ENCODE data around the gene MROH2B.
"Not testable (repeated sequence)": the region's sequence is repeated elsewhere in the genome, so short reads cannot be mapped to it uniquely, and the experiment has no call there.

The MROH2B gene

DNA sequence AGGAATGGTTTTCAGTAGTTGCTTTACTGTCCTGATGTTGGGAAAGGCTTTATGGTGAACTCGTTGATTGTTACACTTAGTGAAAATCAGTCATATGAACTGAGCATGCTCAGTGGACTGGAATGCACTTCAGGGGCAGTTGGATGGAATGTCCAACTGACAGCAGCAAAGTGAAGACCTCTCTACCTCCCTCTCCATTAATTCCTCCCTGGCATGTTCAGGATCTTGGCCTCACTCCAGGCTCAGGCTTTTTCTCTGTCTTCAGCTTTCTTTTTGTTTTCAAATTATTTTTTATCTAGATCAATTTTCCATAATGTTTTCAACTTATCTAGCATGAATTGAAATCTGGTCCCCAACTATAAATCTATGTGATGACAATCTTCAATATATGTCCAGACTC is at the start of gene MROH2B:
Gene MROH2B (minus strand): TSS at position 101 of the 400 bp plus-strand sequence. CDS start 490 bp downstream, outside the sequence.
- no peak for DNase-seq

DNA sequence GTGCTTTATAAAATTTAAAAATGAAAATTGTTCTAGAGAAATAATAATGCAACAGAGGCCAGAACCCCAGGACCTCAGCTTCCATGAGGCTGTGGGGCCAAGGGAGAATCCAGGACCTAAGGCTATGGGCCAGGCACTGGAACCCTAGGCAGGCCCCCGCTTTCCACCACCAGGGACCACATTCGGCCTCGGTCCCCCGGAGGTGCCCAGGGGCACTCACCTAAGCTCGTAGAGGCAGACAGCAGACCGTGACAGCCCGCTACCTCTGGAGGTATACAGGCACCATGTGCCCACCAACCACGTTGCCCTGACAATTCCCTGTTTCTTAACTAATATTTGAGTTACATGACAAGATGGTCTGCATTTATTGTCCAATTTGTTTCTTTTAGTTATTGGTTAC is 49.5 kb upstream of the MROH2B start:
- no peak for DNase-seq

DNA sequence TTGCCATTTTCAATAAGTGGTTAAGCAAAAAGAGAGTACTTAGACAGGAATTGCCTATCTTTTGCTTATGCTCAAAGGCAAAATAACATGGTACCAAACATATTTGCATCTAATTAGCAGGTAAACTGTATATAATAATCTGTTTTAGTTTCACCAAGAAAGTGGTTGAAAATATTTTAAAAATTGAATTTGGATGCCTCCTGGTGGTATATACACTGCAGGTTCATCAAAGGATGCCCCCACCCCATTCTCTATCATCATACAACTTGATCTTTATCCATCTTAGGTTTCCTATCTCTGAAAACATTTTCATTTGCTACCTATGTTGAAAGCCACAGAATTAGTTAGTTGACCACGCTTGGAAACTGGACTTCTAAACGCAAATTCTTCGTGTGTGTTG is 47.0 kb upstream of the MROH2B start:
- no peak for DNase-seq

DNA sequence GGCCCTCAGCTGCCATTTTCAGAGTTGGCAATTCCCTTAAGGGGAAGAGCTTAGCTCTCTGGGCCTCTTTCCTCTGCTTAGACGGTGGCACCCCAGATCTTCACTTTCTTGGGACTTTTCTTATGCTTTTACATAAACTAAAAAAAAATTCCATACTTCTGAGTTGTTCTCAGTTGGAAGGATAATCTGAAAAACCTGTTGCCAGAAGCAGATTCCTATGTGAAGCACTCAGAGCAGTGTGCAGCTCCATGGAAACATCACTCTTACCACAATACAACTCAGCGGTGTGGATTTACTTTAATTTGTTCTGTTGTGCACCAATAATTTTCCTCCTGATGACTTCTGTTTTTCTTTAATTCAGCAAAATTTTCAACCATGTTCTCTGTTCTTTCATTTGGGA is 44.1 kb upstream of the MROH2B start:
- no peak for DNase-seq

DNA sequence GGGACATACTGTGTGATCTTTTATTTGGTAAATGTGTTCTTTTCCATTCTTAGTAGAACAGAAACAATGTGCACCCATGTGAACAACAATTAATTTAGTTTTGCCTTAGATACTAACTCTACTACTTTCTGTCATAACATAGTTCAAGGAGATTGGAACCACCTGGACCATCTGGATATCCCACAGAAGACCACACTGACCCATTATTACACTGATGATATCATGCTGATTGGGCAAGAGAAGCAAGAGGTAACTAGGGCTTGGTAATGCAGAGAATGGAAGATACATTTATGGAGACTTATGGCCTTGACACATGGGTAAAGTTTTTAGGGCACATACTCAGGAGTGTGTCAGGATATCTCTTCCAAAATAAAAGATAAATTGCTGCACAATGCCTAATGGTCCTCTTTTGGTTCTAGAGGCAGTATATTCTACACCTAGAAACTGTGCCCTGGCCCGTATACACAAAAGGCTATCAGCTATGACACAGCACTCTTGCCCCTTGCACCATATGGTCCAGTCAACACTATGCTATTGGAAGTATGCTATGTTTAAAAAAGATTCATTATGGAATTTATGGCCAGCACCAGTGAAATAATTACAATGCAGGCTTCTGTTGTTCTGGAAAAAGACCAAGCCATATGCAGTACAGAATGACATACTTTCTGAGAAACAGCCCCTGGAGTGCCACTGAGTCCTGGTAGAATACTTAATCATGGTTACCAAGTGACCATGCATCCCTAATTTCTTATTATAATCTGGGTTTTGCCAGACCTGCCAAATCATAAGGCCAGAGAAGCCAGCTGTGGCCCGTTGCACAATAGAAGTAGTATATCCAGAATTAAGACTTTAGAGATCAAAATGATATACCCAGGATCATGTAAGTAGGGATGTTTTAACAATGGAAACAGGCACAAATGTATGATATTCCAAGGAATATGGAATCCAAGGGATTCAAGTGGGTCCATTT is 41.6 kb upstream of the MROH2B start:
- no peak for DNase-seq

DNA sequence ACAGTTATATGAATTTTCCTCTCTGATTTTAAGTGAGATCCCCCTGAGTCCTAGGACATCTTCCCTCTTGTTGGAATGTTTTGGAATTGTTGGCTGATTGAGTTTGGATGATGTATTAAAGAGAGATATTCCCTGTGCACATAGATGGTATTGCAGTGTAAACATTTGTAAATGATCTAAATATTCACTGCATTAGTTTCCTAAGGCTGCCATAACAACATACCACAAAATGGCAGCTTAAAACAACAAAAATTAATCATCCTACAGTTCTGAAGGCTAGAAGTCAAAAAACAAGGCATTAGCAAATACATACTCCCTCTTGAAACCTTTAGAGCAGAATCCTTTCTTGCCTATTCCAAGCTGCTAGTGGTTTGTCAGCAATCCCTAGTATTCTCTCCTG is 38.0 kb upstream of the MROH2B start:
- DNase-seq, result no peak

DNA sequence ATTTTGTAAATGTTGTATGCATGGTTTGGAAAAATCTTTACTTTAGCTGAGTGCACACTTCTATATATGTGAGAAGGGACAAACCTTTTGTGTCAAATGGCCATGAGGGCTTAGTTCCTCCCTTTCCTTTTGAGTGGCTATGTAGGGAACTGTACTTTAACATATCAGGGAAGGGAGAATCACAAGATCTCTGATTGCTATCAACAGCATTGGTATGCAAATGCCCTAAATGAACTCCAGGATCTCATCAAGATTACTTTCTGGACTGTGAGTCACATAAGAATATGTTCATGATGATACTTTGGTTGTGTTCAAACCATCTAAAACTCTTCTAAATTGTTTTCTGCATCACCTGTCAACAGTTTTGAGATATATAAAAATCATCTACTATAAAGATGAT is 31.2 kb upstream of the MROH2B start:
- no peak for DNase-seq

DNA sequence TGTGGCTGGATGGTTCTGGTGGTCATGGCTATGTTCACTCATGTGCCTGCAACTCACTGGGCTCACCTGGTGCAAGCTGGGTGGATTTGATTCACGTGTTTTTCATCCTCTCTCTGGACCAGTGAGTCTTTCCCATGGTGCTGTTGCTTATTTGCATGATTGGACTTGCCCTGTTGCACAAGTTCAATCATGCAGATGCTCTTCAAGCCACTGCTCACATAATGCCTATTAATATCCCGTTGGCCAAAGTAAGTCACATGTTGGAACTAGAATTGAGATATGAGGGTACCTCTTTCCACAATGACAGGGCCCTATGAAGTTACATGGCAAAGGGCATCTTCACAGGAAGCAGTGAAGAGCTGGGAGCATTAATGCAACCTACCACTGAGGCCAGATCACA is 26.5 kb upstream of the MROH2B start:
- no peak for DNase-seq

DNA sequence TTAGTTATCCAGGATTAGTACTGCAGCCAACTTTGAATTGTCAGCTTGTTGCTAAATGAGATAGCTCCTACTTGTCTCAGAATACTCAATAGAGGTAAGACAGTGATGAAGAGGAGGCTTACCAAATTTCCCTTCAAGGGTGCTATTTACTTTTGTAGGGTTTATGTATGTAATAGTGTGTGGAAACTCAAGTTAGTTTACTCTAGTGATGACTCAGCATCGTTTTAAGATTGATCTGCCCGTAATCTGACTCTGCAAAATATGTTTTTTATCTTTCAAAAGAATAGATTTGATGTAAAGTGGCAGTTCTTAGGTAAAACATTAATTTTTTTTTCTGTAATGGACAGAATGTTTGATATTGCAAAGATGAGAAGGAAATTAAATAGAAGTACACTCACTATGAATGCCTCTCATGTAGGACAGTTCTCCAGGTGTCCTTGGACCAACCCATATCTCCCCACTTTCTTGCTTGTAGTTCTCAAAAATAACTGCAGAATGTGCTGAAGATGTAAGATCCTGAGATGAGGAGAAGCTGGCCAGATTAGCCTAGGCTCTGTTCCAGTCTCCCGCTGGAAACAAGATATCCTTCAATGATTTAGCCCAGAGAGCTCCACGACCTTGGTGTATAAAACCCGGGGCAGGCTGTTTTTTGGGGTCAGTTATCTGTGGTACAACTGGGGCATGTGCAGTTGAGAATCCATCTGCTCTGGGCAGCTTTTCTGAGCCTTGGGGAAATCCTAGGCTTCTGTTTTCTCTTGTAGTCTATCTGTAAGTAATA is 24.4 kb upstream of the MROH2B start:
- DNase-seq, result no peak

DNA sequence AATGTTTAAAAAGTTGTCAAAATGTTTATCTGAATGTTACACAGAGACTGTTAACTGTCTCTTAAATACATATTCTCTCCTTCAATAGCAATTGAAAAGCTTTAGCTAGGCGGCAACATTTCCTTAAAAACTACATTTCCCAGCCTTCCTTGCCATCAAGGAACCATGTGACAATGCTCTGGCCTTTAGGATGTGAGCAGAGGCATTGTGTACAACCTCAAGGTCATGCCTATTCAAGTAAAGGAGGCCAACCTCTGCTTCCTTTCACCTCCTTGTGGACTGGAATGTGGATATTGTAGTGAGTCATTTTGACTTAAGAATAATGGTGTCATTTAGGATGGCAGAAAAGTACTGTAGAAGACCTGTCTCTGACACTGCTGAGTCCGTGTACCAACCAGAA is 23.7 kb upstream of the MROH2B start:
- DNase-seq, result no peak

DNA sequence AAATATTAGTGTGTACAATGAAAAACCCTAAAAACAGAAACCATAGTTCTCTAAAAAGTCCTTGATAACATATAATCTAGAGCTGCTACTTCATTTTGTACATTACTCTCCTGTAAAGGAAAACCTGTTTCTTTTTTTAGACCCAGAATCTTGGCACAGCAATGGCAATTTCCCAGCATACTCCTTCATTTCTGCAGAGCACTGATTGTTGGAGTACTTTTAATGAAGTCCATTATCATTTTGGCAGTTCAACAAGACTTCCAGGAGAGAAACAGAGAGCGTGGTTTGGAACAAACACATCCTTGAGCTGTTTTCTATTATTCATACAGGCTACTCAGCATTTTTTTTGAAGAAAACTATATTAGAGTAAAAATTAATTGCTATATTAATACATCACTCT is 22.7 kb upstream of the MROH2B start:
- DNase-seq, result no peak

DNA sequence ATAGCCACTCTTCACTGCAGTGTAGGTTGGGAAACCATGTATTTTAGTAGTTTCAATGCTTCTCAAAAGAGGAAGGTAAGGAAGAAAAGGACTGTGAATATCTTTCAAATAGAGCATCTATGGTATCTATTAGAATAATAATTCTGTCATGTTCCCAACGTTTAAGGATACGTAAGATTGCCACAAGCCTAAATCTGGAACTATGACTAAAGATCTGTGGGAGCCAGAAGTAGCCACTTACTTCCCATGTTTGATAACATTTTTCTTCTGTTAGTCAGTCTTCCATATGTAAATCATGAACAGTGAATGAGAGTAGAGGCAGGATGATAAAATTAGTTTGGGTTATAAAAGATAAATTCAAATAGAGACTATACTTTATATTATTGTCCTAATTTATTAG is 16.3 kb upstream of the MROH2B start:
- no peak for DNase-seq

DNA sequence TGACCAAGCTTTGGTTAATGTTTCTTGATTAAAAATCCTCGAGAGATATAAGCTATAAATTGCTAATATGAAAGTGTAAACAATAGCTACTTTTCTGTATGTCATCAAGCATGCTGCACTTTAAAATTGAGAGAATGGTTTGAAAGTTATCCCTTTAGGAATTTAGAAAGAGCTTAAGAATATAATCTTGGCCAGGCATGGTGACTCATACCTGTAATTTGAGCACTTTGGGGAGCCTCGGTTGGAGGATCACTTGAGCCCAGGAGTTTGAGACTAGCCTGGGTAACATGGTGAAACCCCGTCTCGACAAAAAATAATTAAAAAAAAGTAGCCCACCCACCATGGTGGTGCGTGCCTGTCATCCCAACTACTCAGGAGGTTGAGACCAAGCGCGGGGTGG is 12.2 kb upstream of the MROH2B start:
- DNase-seq, result no peak

DNA sequence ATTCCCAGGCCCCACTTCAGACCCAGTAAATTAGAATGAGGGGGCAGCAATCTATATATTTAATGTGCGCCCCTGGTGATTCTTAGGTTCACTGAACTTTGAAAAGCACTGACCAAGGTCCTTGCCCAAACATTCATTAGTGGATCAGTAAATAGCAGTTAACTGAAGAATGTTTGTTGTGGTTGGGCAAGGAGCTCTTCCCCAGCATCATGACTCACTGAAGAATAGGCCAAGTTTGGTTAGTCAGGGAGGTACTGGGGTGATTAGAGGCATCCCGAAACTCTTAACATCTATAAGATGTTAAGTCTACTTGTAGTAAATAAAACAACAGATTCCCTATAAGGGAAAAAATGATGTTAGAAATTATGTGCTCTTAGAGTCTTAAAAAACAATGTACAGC is 833 bp upstream of the MROH2B start:
- no peak for DNase-seq

DNA sequence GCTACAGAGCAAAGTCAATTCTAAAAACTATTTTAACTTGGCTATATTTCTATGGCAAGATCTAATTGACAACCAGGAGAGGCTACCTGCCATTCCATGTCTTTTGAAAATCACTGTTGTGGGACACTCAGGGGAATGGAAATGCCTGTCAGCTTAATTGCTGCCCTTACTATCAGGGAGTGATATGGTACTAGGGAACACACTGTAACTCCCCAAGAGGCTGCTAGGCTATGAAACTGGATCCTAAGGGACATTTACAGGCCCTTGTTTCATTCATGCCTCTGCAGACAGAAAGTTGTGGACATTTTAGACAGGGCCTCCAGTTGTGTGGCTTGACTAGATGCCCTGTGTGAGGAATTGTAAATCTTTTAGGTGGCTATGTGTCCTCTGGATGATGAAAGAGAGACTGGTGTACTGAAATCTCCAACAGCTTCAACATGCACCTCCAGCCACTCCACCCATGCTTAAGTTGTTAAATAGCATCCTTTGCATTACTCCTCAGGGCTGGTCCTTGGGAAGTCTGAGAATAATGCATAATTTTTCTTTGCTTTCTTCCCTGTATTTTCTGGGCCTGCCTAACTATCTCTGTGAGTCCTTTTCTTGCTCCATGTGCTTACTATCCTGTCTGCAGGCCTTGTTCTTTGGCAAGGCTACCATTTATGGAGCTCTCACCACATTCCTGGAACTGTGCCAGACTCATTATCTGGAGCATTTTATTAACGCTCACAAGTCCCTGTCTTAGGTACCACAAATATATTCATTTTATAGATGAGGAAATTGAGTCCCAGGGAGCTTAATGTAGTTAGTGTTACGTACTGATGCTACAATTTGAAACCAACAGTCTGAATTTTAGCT is 3.2 kb downstream of the MROH2B start:
- no peak for DNase-seq

DNA sequence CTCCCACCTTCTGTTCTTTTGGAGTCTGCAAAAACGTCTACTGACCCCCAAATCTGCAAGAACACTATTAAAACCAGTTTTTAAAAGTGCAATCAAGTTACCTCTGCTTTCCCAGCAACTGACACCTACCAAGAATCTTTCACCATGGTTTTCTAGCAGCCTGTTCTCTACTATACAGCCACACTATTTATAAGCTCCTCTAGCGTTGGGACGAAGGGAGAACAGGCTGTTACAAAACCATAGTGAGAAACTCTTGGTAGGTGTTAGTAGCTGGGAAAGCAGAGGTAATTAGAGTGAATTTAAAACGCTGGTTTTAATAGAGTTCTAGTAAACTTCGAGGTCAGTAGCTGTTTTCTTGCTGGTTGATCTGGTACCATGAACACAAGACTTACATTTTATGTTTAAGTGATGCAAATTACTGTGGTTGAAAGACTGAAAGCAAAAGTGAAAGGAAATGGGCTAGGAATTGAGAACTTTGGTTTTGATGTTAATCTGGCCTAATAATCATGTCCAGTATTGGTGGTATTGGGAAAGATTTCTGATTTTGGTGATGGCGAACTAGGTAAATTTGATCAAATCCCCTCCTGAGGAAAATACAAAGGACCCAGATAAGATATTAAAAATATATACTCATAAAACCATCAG is 5.3 kb downstream of the MROH2B start:
- no peak for DNase-seq

DNA sequence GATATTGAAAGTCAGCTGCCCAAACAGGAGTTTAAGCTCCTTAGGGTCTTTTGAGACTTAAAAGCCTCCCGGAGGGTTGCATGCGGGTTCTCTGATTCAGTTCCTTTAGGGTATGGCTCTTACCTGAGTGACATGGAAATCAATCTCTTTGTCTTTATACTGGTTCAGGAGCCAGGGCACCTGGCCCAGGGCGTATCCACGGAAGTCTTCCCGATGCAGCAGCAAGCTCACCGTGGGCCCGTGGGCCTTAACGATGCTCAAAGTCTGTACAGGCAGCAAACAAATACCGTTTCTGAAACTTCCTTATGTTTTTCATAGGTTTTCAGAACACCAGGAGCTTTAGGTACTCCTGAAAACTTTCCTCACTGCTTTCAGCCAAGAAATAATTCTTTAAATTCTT is 13.2 kb downstream of the MROH2B start:
- no peak for DNase-seq

DNA sequence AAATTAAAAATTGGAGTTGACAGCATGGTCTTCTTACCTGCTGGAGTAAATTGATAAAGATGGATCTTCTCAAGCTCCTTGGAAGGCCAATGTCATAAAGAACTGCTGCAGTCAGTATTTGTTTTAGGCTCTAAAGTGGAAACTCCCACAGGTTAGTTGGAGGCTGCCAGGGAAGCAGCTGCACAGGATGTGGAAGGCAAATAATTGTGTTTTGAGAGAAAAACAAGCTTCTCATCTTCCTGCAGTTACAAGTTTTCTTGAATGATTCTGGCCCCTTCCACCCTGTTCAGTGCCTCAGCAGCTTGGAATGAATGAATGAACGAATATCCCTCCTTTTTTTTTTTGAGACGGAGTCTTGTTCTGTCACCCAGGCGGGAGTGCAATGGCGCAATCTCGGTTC is 13.9 kb downstream of the MROH2B start:
- no peak for DNase-seq

DNA sequence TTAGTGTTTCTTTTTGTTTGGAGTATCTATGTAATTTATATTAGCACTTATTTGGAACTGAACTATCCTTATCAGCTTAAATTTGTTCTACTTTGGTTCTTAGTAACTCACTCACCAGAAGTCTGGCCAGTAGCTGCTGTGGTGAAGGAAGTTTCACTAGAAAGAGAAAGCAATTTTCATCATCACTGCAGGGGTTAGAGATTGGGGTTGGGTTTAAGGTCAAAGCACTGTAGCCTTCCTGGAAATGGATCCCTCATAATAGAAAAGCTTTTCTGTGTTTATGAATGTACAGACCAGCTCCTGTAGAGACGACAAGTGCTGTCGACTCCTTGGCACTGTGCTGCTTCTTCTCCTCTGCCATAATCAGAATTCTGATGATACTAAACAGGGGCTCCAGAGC is 22.2 kb downstream of the MROH2B start:
- DNase-seq, result no peak

DNA sequence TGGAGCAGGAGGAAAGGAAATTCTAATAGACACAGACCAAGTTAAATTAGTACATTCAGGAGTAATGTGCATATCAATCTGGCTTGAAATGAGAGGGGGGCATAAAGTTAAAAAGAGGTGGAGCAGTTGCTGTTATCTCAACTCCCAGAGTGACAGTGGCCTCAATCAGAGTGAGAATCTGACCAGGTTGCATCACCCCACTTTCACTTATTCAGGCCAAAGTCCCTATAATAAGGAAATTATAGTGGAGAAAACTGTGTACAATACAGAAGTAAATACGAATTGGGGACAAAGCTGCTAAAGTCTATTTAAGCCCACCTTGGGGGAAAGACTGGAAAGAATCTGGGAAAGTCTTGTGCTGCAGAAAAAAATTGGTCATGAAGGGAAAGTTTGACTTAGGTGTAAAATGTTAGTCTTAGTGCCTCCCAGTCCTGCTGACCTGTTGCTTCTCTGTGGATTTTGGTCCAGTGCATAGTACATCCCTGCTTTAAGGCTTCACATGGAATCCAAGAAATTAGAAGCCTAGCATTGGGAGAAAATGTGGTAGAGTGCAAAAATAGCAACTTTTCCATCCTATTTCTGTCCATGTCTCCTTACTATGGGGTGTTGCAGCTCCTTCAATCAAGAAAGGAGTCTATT is 27.9 kb downstream of the MROH2B start:
- DNase-seq, result no peak

DNA sequence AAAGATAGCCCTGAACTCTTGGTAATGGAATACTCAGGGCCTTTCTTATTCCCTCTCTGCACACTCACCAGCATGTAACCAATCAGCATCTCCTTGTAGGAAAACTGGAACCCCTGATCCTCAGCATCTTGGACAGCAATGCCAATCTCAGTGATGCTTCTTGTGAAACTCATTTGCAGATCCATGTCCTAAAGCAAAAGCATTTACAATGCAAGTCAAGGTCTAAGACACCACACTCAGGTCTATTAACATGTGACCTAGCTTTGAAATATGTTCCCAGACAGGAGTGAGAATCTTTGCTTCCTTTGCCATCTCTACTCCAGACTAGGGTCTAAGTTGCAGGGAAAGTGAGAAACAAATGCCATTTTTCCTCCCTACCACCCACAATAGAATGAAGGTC is 38.2 kb downstream of the MROH2B start:
- no peak for DNase-seq

DNA sequence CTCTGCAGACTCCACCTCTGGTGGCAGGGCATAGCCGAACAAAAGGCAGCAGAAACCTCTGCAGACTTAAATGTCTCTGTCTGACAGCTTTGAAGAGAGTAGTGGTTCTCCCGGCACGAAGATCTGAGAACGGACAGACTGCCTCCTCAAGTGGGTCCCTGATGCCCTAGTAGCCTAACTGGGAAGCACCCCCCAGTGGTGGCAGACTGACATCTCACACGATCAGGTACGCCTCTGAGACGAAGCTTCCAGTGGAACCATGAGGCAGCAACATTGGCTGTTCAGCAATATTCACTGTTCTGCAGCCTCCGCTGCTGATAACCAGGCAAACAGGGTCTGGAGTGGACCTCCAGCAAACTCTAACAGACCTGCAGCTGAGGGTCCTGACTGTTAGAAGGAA is 48.5 kb downstream of the MROH2B start:
- DNase-seq, result not testable (repeated sequence)

Data from NCI-H510A treated with DMSO at 0.1 percent for 48 hours (cell line).